ENCODE measurements around the gene CLDN22.
"Not testable (repeated sequence)": the region's sequence is repeated elsewhere in the genome, so short reads cannot be mapped to it uniquely, and the experiment has no call there.

CLDN22 gene

DNA sequence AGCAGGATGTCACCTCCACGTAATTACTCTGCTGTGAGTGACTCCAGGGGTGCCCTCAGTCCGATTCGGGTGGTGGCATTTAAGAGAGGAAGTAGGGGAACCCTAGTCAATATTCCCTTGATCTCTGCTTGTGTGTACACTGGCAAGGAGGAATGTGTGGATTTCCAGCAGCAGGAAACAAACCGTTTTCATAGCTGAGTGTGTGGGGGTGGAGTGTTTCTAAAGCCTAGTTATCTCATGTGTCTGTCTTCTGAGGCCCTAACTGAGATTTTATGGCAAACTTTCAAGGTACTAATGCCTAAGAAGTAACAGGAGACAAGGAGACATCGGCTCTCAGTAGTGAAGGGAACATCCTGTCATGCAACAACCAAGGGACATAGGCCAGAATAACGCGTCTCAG, 8.8 kb upstream of the CLDN22 start:
- no peak overlapping the region for H3K27ac ChIP-seq
- no peak for TF ChIP-seq ZFX (IDR thresholded peaks at IDR 0.05)
- TF ChIP-seq, protein P1, sequence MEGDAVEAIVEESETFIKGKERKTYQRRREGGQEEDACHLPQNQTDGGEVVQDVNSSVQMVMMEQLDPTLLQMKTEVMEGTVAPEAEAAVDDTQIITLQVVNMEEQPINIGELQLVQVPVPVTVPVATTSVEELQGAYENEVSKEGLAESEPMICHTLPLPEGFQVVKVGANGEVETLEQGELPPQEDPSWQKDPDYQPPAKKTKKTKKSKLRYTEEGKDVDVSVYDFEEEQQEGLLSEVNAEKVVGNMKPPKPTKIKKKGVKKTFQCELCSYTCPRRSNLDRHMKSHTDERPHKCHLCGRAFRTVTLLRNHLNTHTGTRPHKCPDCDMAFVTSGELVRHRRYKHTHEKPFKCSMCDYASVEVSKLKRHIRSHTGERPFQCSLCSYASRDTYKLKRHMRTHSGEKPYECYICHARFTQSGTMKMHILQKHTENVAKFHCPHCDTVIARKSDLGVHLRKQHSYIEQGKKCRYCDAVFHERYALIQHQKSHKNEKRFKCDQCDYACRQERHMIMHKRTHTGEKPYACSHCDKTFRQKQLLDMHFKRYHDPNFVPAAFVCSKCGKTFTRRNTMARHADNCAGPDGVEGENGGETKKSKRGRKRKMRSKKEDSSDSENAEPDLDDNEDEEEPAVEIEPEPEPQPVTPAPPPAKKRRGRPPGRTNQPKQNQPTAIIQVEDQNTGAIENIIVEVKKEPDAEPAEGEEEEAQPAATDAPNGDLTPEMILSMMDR (conservative IDR thresholded peaks at IDR 0.05): no peak

DNA sequence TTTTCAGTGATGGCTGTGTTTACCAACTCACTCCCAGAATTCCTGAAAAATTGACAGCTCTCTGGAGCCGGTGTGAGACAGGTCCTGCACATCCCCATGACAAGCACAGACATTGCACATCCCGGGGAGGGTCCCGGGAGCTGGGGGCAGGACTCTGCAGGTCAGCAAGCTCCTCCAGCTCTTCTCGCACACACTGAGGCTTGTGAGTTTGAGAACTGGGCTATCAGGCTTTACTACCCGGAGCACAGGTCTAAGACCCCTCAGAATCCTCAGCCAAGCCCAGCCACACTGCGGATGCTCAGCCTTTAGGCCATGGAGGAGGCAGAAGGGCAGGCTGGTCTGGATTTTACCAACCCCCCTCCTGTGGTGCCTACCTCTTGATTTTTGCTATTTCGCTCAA, 7.8 kb upstream of the CLDN22 start:
- H3K27ac ChIP-seq: no peak overlapping the region
- TF ChIP-seq ZFX (IDR thresholded peaks at IDR 0.05): no peak
- TF ChIP-seq, protein P1 (conservative IDR thresholded peaks at IDR 0.05): no peak

GRCh38 chr4:183326853-183327252, 6.8 kb upstream of the CLDN22 start:
- H3K27ac ChIP-seq: no peak overlapping the region
- TF ChIP-seq, protein P1 (conservative IDR thresholded peaks at IDR 0.05): no peak
- no peak for TF ChIP-seq ZFX (IDR thresholded peaks at IDR 0.05)

DNA sequence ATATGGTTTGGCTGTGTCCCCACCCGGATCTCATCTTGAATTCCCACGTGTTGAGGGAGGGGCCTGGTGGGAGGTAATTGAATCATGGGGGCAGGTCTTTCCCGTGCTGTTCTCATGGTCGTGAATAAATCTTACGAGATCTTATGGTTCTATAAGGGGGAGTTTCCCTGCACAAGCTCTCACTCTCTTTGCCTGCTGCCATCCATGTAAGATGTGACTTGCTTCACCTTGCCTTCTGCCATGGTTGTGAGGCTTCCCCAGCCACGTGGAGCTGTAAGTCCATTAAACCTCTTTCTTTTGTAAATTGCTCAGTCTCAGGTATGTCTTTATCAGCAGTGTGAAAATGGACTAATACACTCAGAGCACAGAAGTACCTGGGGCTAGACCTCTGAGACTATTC, 6.3 kb upstream of the CLDN22 start:
- H3K27ac ChIP-seq: not testable (repeated sequence)

- TF ChIP-seq, protein P1 (conservative IDR thresholded peaks at IDR 0.05): no peak
- no peak for TF ChIP-seq ZFX (IDR thresholded peaks at IDR 0.05)
- H3K27ac ChIP-seq: no peak overlapping the region
These were observed 4.5 kb upstream of the CLDN22 start for GRCh38 chr4:183324619-183325018.

DNA sequence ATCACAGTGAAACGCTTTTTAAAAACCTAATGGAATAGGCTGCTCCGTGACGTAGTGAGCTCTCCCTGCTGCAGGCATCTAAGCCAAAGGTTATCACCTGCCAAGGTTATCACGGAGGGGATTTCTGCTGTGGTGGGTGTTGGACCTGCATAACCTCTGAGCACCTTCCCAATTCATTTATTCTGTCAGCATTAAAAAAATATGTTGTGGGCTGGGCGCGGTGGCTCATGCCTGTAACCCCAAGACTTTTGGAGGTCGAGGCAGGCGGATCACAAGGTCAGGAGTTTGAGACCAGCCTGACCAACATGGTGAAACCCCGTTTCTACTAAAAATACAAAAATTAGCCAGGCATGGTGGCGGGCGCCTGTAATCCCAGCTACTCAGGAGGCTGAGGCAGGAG, 4.0 kb upstream of the CLDN22 start:
- H3K27ac ChIP-seq: not testable (repeated sequence)

DNA sequence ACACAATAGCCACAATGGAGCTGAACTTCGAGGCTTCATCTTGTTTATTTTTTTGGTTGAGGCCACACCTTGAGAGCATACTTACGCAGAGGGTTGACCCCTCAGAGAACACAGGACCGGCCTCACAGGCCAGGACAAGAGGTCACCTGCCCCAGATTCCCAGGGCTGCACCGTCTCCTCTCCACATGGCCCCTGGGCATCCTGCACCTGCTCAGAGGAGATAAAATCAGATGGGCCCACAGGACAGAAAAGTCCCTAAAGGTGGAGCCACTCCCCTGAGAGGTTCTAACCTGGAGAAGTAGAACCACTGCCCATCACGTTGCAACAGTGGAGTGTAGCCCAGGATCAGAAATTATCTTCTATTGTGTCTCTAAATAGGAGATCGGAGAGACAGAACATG, 3.2 kb upstream of the CLDN22 start:
- TF ChIP-seq ZFX (IDR thresholded peaks at IDR 0.05): no peak
- TF ChIP-seq, protein P1 (conservative IDR thresholded peaks at IDR 0.05): no peak
- no peak overlapping the region for H3K27ac ChIP-seq

GRCh38 chr4:183322326-183322725, 2.2 kb upstream of the CLDN22 start, which contains the start of gene CLDN24:
CLDN24 (minus strand) TSS chr4:183322426; CDS start chr4:183322426, 0 bp downstream.
- no peak for TF ChIP-seq ZFX (IDR thresholded peaks at IDR 0.05)
- TF ChIP-seq, protein P1 (conservative IDR thresholded peaks at IDR 0.05): no peak
- no peak within 1 kb of the TSS for H3K27ac ChIP-seq

- TF ChIP-seq ZFX (IDR thresholded peaks at IDR 0.05): no peak
- TF ChIP-seq, protein P1 (conservative IDR thresholded peaks at IDR 0.05): no peak
- no peak overlapping the region for H3K27ac ChIP-seq
These were observed 1.4 kb upstream of the CLDN22 start for GRCh38 chr4:183321516-183321915.

All from C4-2B (cell line).